Smooth muscle cell (in vitro differentiated cells): ENCODE measurements around the gene PNMA6F. TPM values are rescaled to one million over a fixed set of nuclear protein-coding genes. Genes with fewer than 3 reads are reported as not detected.

ENCODE experiments used
- DNase-seq: peaks from one replicate; lab custom pipeline; 2025; ENCODE audit not compliant: unreplicated experiment; lab: John Stamatoyannopoulos, UW
- H2AFZ ChIP-seq: fragments of 200-600 bp; sonication (generic); 2 replicates; pipeline ENCODE4 v1.6.0; 2016; ENCODE audit warnings: antibody characterized with exemption, low read depth, mild to moderate bottlenecking
- H3F3A ChIP-seq: fragments of 200-600 bp; sonication (generic); 2 replicates; pipeline ENCODE4 v1.6.0; 2017; ENCODE audit warnings: antibody characterized with exemption, low read depth
- H3K27ac ChIP-seq: fragments of 200-600 bp; sonication (generic); 2 replicates; pipeline ENCODE4 v1.5.1; 2016; ENCODE audit warnings: low read depth, mild to moderate bottlenecking
- H3K27me3 ChIP-seq: fragments of 200-600 bp; sonication (generic); 2 replicates; pipeline ENCODE4 v1.6.1; 2016; ENCODE audit warnings: low read depth, mild to moderate bottlenecking
- H3K36me3 ChIP-seq: fragments of 200-600 bp; sonication (generic); 2 replicates; pipeline ENCODE4 v1.5.1; 2016; ENCODE audit warnings: low read depth
- H3K4me1 ChIP-seq: fragments of 200-600 bp; sonication (generic); 2 replicates; pipeline ENCODE4 v1.5.1; 2016; ENCODE audit warnings: low read depth
- H3K4me2 ChIP-seq: fragments of 200-600 bp; sonication (generic); 2 replicates; pipeline ENCODE4 v1.6.0; 2016; ENCODE audit warnings: mild to moderate bottlenecking
- H3K4me3 ChIP-seq: fragments of 200-600 bp; sonication (generic); 2 replicates; pipeline ENCODE4 v1.5.1; 2016; ENCODE audit warnings: mild to moderate bottlenecking
- H3K79me2 ChIP-seq: fragments of 200-600 bp; sonication (generic); 2 replicates; pipeline ENCODE4 v1.6.0; 2016; ENCODE audit warnings: low read depth, mild to moderate bottlenecking
- H3K9ac ChIP-seq: fragments of 200-600 bp; sonication (generic); 2 replicates; pipeline ENCODE4 v1.6.0; 2016; ENCODE audit warnings: low read depth
- H3K9me3 ChIP-seq: fragments of 200-600 bp; sonication (generic); replicated peaks from 2 replicates; pipeline ENCODE4 v1.5.1; 2016; ENCODE audit warnings: low read depth
- H4K20me1 ChIP-seq: fragments of 200-600 bp; sonication (generic); 2 replicates; pipeline ENCODE4 v1.6.0; 2016; ENCODE audit warnings: low read depth
- CTCF ChIP-seq: fragments of 200-600 bp; sonication (generic); IDR thresholded peaks from 2 replicates; pipeline ENCODE4 v1.5.1; 2017; ENCODE audit warnings: borderline replicate concordance, mild to moderate bottlenecking, antibody characterized with exemption; ENCODE audit not compliant: insufficient read depth, poor library complexity, severe bottlenecking
- WGBS: methylation state at CpG from one replicate; pipeline ENCODE4 v1.1.7; 2016; ENCODE audit warnings: low lambda C conversion rate; 5-methylcytosine and 5-hydroxymethylcytosine counted together
- polyA plus RNA-seq: library from polyadenylated mRNA; unstranded; fragments of >200 nt; fragmentation: Nextera tagmentation; extraction: Ambion mirVana; gene quantifications from 2 replicates; pipeline ENCODE4 v1.2.1, GENCODE V29; 2016
- total RNA-seq: library from RNA; depleted of rRNA; stranded (reverse); fragments of >200 nt; gene quantifications from 2 replicates; pipeline ENCODE4 v1.2.3, GENCODE V29; 2014

PNMA6F gene
- total and polyA plus RNA-seq, 2 experiments from 2014 or later: not detected

GRCh38 chrX:153357877-153358276 is 36.3 kb upstream of the PNMA6F start:
- no peak overlapping the region for H3K9ac ChIP-seq
- no peak overlapping the region for H3K4me2 ChIP-seq
- no peaks in the 10 kb centered on the region for H3K27me3 ChIP-seq
- DNase-seq: no peak
- H3K27ac ChIP-seq: no peak overlapping the region
- no peak overlapping the region for H3K4me3 ChIP-seq
- no peaks in the 10 kb centered on the region for H3K9me3 ChIP-seq
- no peaks in the 10 kb centered on the region for H3K79me2 ChIP-seq
- no peaks in the 10 kb centered on the region for H4K20me1 ChIP-seq
- H3F3A ChIP-seq: no peaks in the 10 kb centered on the region
- H2AFZ ChIP-seq: no peak overlapping the region
- WGBS: 92% methylated on average over 1 of the region's 1 CpG
- H3K36me3 ChIP-seq: no peaks in the 10 kb centered on the region
- no peaks in the 10 kb centered on the region for H3K4me1 ChIP-seq
- TF ChIP-seq CTCF: no peak

GRCh38 chrX:153353416-153353815 is 31.8 kb upstream of the PNMA6F start:
- Histone ChIP-seq H4K20me1 (no peaks in the 10 kb centered on the region), H3K9ac (no peak overlapping the region), H3K4me3 (no peak overlapping the region), H3K27ac (no peak overlapping the region), H3K36me3 (no peaks in the 10 kb centered on the region), H2AFZ (no peak overlapping the region), H3K27me3 (no peaks in the 10 kb centered on the region), H3F3A (no peaks in the 10 kb centered on the region), H3K9me3 (no peaks in the 10 kb centered on the region), H3K4me1 (no peaks in the 10 kb centered on the region), H3K79me2 (no peaks in the 10 kb centered on the region), H3K4me2 (no peak overlapping the region)
- DNase-seq: no peak
- TF ChIP-seq CTCF: no peak
- 85% methylated on average over 12 of the region's 12 CpGs for WGBS

GRCh38 chrX:153352858-153353257 is 31.3 kb upstream of the PNMA6F start:
- Histone ChIP-seq H3K4me2 (no peak overlapping the region), H3K27ac (no peak overlapping the region), H4K20me1 (no peaks in the 10 kb centered on the region), H3K9me3 (no peaks in the 10 kb centered on the region), H2AFZ (no peak overlapping the region), H3K9ac (no peak overlapping the region), H3K79me2 (no peaks in the 10 kb centered on the region), H3K27me3 (no peaks in the 10 kb centered on the region), H3K4me1 (no peaks in the 10 kb centered on the region), H3K4me3 (no peak overlapping the region), H3F3A (no peaks in the 10 kb centered on the region), H3K36me3 (no peaks in the 10 kb centered on the region)
- DNase-seq: no peak
- 85% methylated on average over 3 of the region's 3 CpGs for WGBS
- TF ChIP-seq CTCF: no peak

- H3K27me3 ChIP-seq: no peaks in the 10 kb centered on the region
- no peak overlapping the region for H3K4me3 ChIP-seq
- WGBS: 82% methylated on average over 8 of the region's 8 CpGs
- no peak for TF ChIP-seq CTCF
- no peaks in the 10 kb centered on the region for H3K9me3 ChIP-seq
- no peaks in the 10 kb centered on the region for H3K4me1 ChIP-seq
- no peaks in the 10 kb centered on the region for H3K36me3 ChIP-seq
- no peak overlapping the region for H2AFZ ChIP-seq
- no peak overlapping the region for H3K9ac ChIP-seq
- no peaks in the 10 kb centered on the region for H4K20me1 ChIP-seq
- DNase-seq: no peak
- no peaks in the 10 kb centered on the region for H3F3A ChIP-seq
- no peaks in the 10 kb centered on the region for H3K79me2 ChIP-seq
- H3K4me2 ChIP-seq: no peak overlapping the region
- no peak overlapping the region for H3K27ac ChIP-seq
These were observed 30.4 kb upstream of the PNMA6F start for GRCh38 chrX:153351981-153352380.
